ENCODE results near the gene TLR6.

DNA sequence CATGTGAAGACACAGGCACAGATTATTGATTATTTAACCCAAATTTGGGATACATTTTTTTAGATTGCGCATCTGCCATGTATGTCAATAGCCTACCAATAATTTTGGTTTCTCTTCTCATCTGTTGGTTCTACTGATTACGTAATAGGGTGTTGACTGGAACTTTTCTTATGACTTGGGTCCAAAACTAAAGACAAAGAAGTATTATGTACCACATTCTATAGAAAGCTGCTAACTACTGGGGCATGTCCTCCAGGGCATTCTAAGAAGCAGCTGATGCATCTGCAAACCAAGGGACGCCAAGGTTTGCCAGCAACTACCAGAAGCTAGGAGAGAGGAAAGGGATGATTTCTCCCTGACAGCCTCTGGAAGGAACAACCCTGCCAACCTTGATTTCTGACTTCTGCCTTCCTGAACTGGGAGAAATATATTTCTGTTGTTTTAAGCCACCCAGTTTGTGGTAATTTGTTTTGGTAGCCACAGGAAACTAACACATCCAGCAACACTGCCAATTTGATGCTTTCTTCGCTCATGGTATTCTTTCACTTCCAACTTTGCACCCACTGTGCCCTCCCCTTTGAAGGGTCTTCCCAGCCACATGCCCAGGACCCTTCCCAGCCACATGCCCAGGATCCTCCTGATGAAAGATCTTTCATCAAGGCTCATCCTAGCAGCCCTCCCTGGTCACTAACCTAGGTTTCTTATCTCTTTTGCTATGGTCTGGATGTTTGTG lies 36.1 kb downstream of the TLR6 start:
- TF ChIP-seq EZH2 (IDR thresholded peaks at IDR 0.05; ENCODE audit: insufficient read depth, poor library complexity, severe bottlenecking): no peak
- TF ChIP-seq EZH2phosphoT487 (IDR thresholded peaks at IDR 0.05; ENCODE audit: insufficient read depth, low read depth): no peak

All from GM23248 (cell line).